PFSK-1 (cell line): Measurements from ENCODE around the gene S100A12. TPM values are rescaled to one million over a fixed set of nuclear protein-coding genes. Genes with fewer than 3 reads are reported as not detected.
A peak's percentile ranks its signal among the peaks of the same experiment; 100 is the strongest.

Experiments
- FOXP2 ChIP-seq: optimal IDR thresholded peaks from 2 replicates; pipeline ENCODE3; 2011; ENCODE audit warnings: borderline replicate concordance, control low read depth, inconsistent platforms; ENCODE audit not compliant: insufficient read depth; ENCODE audit errors: extremely low read length, extremely low read depth
- POLR2AphosphoS5 ChIP-seq: IDR thresholded peaks from 2 replicates; pipeline ENCODE4 v1.6.1; 2012; ENCODE audit warnings: low read depth, mild to moderate bottlenecking, control low read depth, low read length, moderate library complexity
- SIN3A ChIP-seq: IDR thresholded peaks from 2 replicates; pipeline ENCODE4 v1.6.1; 2012; ENCODE audit warnings: mild to moderate bottlenecking, low read length, moderate library complexity, borderline replicate concordance; ENCODE audit not compliant: insufficient read depth
- TAF1 ChIP-seq: IDR thresholded peaks from 2 replicates; pipeline ENCODE4 v1.6.1; 2012; ENCODE audit warnings: low read length, control low read depth, borderline replicate concordance; ENCODE audit not compliant: insufficient read depth
- polyA plus RNA-seq: library from polyadenylated mRNA; unstranded; fragments of >200 nt; gene quantifications from one replicate; pipeline ENCODE4 v1.2.1, GENCODE V29; 2012; ENCODE audit warnings: low read depth, missing spikeins; ENCODE audit not compliant: insufficient read length
- TF ChIP-seq, protein P1 (sequence below), 2 experiments: IDR thresholded peaks; 2 replicates each; pipeline versions ENCODE4 v1.6.1 to v1.8.0; 2011 to 2012; ENCODE audit warnings: low read depth in 2 of 2, low read length in 2 of 2, control low read depth in 1 of 2, inconsistent platforms in 1 of 2, mild to moderate bottlenecking in 1 of 2, moderate library complexity in 1 of 2; ENCODE audit not compliant: insufficient read depth in 1 of 2

Gene S100A12
- polyA plus RNA-seq, result not detected

DNA sequence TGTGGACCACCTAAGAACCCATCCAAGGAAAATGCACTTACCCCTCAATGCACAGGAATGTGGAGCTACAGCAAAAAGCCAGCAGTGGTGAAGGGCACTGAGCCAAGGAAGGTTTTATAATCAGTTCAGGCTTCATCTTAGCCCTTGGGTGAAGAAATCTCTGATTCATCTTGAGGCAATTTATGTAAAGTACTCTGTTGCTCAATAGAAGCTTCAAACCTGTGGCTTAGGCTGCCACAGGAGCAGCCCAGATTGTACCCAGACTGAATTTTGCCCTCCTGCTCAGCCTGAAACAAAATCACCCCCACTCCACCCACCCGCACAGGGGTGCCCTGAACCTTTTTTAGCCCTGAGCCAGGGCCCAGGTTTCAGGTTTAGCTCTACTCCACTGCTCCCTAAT, at the start of gene S100A12:
S100A12 (minus strand) TSS at position 111 of the 400 bp plus-strand sequence. CDS start 1,029 bp downstream, outside the sequence.
- no peak for TF ChIP-seq SIN3A
- TF ChIP-seq, protein P1, sequence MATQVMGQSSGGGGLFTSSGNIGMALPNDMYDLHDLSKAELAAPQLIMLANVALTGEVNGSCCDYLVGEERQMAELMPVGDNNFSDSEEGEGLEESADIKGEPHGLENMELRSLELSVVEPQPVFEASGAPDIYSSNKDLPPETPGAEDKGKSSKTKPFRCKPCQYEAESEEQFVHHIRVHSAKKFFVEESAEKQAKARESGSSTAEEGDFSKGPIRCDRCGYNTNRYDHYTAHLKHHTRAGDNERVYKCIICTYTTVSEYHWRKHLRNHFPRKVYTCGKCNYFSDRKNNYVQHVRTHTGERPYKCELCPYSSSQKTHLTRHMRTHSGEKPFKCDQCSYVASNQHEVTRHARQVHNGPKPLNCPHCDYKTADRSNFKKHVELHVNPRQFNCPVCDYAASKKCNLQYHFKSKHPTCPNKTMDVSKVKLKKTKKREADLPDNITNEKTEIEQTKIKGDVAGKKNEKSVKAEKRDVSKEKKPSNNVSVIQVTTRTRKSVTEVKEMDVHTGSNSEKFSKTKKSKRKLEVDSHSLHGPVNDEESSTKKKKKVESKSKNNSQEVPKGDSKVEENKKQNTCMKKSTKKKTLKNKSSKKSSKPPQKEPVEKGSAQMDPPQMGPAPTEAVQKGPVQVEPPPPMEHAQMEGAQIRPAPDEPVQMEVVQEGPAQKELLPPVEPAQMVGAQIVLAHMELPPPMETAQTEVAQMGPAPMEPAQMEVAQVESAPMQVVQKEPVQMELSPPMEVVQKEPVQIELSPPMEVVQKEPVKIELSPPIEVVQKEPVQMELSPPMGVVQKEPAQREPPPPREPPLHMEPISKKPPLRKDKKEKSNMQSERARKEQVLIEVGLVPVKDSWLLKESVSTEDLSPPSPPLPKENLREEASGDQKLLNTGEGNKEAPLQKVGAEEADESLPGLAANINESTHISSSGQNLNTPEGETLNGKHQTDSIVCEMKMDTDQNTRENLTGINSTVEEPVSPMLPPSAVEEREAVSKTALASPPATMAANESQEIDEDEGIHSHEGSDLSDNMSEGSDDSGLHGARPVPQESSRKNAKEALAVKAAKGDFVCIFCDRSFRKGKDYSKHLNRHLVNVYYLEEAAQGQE (IDR thresholded peaks at IDR 0.05; ENCODE audit: insufficient read depth in 1 of 2, low read depth in 2 of 2, low read length in 2 of 2), result no peak

- TF ChIP-seq TAF1 (no peak), POLR2AphosphoS5 (no peak), SIN3A (peak; percentile 72; the same call in 1 of the 2 replicates), FOXP2 (no peak)
- TF ChIP-seq, protein P1 (IDR thresholded peaks at IDR 0.05; ENCODE audit: insufficient read depth in 1 of 2, low read depth in 2 of 2, low read length in 2 of 2), result peak; percentile 97 to 100
Measured at GRCh38 chr1:153422450-153423068, 47.1 kb upstream of the S100A12 start.

DNA sequence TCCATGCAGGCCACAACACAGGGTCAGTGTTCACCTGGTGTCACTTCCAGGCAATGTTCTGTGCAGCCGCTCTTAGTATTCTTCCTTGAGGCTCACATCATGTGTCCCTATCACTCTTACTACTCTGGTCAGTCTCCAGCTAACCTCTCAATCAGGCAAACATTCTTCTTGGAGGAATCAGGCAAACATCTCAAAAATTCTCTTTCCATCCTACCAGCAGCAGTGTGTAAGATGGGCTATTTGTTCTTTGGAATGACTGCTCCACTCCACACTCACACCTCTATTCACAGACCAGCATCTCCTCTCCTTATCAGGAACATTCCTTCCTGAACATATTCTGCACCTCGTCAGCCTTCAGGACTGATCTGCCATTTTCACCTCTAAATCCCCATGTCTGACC, 44.9 kb upstream of the S100A12 start:
- TF ChIP-seq POLR2AphosphoS5, result no peak

- no peak for TF ChIP-seq POLR2AphosphoS5
- TF ChIP-seq FOXP2, result no peak
- TF ChIP-seq, protein P1 (IDR thresholded peaks at IDR 0.05; ENCODE audit: insufficient read depth in 1 of 2, low read depth in 2 of 2, low read length in 2 of 2), result no peak
- no peak for TF ChIP-seq TAF1
- no peak for TF ChIP-seq SIN3A
Measured at GRCh38 chr1:153417136-153417888, 41.9 kb upstream of the S100A12 start.

DNA sequence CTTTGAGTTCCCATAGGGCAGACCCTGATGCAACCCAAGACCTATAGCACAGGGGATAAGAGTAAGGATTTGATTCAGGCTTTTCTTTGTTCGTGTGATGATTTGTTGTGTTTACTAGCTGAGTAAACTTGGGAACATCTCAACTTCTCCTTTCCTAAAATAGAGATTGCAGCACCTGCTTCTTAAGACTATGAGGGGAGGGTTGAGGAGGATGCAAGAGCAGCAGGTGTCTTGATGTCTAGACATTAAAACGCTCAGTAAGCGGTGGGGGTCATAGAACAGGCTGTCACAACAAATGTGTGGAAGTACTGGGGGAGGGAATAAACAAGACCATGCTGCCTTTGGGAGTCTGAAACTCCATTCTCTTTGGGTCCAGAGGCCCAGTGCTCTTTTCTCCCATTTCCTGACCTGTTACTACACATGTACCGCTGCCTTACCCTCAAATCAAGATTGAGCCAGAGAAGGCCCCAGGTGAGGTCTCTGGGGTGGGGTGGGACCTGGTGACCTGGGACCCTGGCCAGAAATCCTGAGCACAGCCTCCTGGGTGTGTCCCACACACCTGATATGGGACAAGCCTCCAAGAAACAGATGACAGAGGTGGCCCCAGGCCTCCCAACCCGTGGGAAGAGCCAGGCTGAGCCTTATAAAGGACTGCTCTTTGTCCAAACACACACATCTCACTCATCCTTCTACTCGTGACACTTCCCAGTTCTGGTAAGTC, 40.6 kb upstream of the S100A12 start, which contains the start of gene S100A7A:
S100A7A (plus strand) TSS at position 671 of the 721 bp plus-strand sequence. CDS start 1,563 bp downstream, outside the sequence.
- TF ChIP-seq, protein P1 (IDR thresholded peaks at IDR 0.05; ENCODE audit: insufficient read depth in 1 of 2, low read depth in 2 of 2, low read length in 2 of 2), result no peak
- TF ChIP-seq TAF1 (no peak), FOXP2 (no peak), SIN3A (no peak), POLR2AphosphoS5 (no peak)
